HG02973 (cell line): Measurements from ENCODE around the gene LONP2.
"Not testable (repeated sequence)": the region's sequence is repeated elsewhere in the genome, so short reads cannot be mapped to it uniquely, and the experiment has no call there.

Experiments used
- ATAC-seq: cut with Tn5 transposase; IDR thresholded peaks from one replicate; pipeline ENCODE4 v1.9.1; 2021; ENCODE audit warnings: moderate library complexity; ENCODE audit not compliant: unreplicated experiment

The LONP2 gene

GRCh38 chr16:48332978-48333377 is 88.9 kb downstream of the LONP2 start:
- no peak for ATAC-seq

GRCh38 chr16:48334325-48334724 is 90.2 kb downstream of the LONP2 start:
- no peak for ATAC-seq

GRCh38 chr16:48335961-48336360 is 91.9 kb downstream of the LONP2 start:
- no peak for ATAC-seq

- no peak for ATAC-seq
Measured at GRCh38 chr16:48340054-48340453, 96.0 kb downstream of the LONP2 start.

- ATAC-seq = no peak
Measured at GRCh38 chr16:48342591-48342990, 98.5 kb downstream of the LONP2 start.

GRCh38 chr16:48347191-48347865 is 103.2 kb downstream of the LONP2 start:
- ATAC-seq = no peak

GRCh38 chr16:48347980-48348379 is 103.9 kb downstream of the LONP2 start:
- ATAC-seq = no peak

GRCh38 chr16:48350736-48351135 is 106.6 kb downstream of the LONP2 start:
- ATAC-seq = no peak

- ATAC-seq = no peak
Measured at GRCh38 chr16:48352648-48353390, 108.7 kb downstream of the LONP2 start.

- ATAC-seq = peak; percentile 79
Measured at GRCh38 chr16:48353565-48354163, 109.6 kb downstream of the LONP2 start.

- not testable (repeated sequence) for ATAC-seq
Measured at GRCh38 chr16:48354385-48354784, 110.3 kb downstream of the LONP2 start.

GRCh38 chr16:48354877-48355855 is 111.1 kb downstream of the LONP2 start:
- ATAC-seq = no peak

- ATAC-seq = no peak
Measured at GRCh38 chr16:48356633-48357376, 112.7 kb downstream of the LONP2 start.

- ATAC-seq = no peak
Measured at GRCh38 chr16:48358419-48358818, 114.3 kb downstream of the LONP2 start.

GRCh38 chr16:48359983-48360382 is 115.9 kb downstream of the LONP2 start:
- no peak for ATAC-seq

- ATAC-seq = no peak
Measured at GRCh38 chr16:48361012-48361411, 116.9 kb downstream of the LONP2 start.

GRCh38 chr16:48361540-48362144 is 117.5 kb downstream of the LONP2 start:
- no peak for ATAC-seq

GRCh38 chr16:48365025-48365600 is 121.0 kb downstream of the LONP2 start:
- no peak for ATAC-seq

- ATAC-seq = peak; percentile 82
Measured at GRCh38 chr16:48365601-48366164, 121.6 kb downstream of the LONP2 start.
